HG03571 (cell line): Measurements from ENCODE around the gene PCDHB3.
"Not testable (repeated sequence)": the region's sequence is repeated elsewhere in the genome, so short reads cannot be mapped to it uniquely, and the experiment has no call there.

Experiments
- ATAC-seq: cut with Tn5 transposase; IDR thresholded peaks from one replicate; pipeline ENCODE4 v1.9.1; 2021; ENCODE audit not compliant: unreplicated experiment

PCDHB3 gene

DNA sequence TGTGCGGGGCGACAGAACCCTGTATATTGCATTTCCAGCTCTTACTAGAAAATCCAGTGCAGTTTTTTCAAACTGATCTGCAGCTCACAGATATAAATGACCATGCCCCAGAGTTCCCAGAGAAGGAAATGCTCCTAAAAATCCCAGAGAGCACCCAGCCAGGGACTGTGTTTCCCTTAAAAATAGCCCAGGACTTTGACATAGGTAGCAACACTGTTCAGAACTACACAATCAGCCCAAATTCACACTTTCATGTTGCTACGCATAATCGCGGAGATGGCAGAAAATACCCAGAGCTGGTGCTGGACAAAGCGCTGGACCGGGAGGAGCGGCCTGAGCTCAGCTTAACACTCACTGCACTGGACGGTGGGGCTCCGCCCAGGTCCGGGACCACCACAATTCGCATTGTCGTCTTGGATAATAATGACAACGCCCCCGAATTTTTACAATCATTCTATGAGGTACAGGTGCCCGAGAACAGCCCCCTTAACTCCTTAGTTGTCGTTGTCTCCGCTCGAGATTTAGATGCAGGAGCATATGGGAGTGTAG, 35.5 kb downstream of the PCDHB3 start:
- no peak for ATAC-seq

DNA sequence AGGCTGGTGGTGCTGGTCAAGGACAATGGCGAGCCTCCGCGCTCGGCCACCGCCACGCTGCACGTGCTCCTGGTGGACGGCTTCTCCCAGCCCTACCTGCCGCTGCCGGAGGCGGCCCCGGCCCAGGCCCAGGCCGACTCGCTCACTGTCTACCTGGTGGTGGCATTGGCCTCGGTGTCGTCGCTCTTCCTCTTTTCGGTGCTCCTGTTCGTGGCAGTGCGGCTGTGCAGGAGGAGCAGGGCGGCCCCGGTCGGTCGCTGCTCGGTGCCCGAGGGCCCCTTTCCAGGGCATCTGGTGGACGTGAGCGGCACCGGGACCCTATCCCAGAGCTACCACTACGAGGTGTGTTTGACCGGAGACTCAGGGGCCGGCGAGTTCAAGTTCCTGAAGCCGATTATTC, 37.1 kb downstream of the PCDHB3 start:
- not testable (repeated sequence) for ATAC-seq

DNA sequence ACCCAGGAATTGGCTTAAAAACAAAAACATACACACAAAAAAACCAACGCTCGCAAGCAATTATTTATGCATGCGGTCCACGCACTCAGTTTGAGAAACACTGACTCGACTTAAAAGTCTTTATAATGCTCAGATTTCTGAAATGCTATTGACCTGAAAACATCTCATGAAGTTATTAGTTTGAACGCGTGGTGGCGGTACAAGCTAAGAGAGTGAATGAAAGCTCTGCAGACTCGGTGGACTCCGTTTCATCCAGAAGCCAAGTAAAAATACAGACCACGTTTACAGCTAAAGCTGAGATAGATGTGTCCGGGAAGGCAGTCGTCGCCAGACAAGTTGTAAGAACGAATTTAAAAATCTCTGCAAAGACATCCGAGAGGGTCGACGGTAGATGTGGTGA, 49.5 kb downstream of the PCDHB3 start, which contains the start of gene PCDHB6:
PCDHB6 (plus strand) TSS at position 246 of the 400 bp plus-strand sequence. CDS start 201 bp downstream, outside the sequence.
- ATAC-seq: no peak

DNA sequence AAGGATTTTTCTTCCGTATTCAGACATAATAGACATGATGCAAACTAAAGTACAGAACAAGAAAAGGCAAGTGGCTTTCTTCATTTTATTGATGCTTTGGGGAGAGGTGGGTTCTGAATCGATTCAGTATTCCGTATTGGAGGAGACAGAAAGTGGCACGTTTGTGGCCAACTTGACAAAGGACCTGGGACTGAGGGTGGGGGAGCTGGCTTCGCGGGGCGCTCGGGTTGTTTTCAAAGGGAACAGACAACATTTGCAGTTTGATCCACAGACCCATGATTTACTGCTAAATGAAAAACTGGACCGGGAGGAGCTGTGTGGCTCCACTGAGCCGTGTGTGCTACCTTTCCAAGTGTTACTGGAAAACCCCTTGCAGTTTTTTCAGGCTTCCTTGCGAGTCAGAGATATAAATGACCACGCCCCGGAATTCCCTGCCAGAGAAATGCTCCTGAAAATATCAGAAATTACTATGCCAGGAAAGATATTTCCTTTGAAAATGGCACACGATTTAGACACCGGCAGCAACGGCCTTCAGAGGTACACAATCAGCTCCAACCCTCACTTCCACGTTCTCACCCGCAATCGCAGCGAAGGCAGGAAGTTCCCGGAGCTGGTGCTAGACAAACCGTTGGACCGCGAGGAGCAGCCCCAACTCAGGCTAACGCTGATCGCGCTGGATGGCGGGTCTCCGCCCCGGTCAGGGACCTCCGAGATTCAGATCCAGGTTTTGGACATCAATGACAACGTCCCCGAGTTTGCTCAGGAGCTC, 50.1 kb downstream of the PCDHB3 start:
- ATAC-seq: no peak

DNA sequence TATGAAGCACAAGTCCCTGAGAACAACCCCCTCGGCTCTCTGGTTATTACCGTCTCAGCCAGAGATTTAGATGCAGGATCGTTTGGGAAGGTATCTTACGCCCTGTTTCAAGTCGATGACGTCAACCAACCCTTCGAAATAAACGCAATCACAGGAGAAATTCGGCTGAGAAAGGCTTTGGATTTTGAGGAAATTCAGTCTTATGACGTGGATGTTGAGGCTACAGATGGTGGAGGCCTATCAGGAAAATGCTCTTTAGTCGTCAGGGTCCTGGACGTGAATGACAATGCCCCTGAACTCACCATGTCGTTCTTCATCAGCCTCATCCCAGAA, 50.7 kb downstream of the PCDHB3 start:
- ATAC-seq: no peak

DNA sequence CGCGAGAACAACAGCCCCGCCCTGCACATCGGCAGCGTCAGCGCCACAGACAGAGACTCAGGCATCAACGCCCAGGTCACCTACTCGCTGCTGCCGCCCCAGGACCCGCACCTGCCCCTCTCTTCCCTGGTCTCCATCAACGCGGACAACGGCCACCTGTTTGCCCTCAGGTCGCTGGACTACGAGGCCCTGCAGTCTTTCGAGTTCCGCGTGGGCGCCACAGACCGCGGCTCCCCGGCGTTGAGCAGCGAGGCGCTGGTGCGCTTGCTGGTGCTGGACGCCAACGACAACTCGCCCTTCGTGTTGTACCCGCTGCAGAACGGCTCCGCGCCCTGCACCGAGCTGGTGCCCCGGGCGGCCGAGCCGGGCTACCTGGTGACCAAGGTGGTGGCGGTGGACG, 51.4 kb downstream of the PCDHB3 start:
- not testable (repeated sequence) for ATAC-seq

DNA sequence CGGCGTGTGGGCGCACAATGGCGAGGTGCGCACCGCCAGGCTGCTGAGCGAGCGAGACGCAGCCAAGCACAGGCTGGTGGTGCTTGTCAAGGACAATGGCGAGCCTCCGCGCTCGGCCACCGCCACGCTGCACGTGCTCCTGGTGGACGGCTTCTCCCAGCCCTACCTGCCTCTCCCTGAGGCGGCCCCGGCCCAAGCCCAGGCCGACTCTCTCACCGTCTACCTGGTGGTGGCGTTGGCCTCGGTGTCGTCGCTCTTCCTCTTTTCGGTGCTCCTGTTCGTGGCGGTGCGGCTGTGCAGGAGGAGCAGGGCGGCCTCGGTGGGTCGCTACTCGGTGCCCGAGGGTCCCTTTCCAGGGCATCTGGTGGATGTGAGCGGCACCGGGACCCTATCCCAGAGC, 51.8 kb downstream of the PCDHB3 start:
- ATAC-seq: not testable (repeated sequence)
